SK-N-SH treated with all-trans-retinoic acid at 6 μM for 48 hours (cell line): Measurements from ENCODE around the gene OR51B4.

ENCODE experiments used
- ATAC-seq: fragments of 200-7000 bp; cut with Tn5 transposase; 3 replicates; pipeline ENCODE4 v1.9.1; 2020; ENCODE audit warnings: mild to moderate bottlenecking, moderate library complexity
- BACH2 ChIP-seq: fragments of 250-450 bp; sonication (Bioruptor Pico); IDR thresholded peaks from 2 replicates; pipeline ENCODE4 v1.9.0; 2021; ENCODE audit warnings: mild to moderate bottlenecking, borderline replicate concordance
- CREB5 ChIP-seq: fragments of 250-450 bp; sonication (Bioruptor Pico); IDR thresholded peaks from 2 replicates; pipeline ENCODE4 v1.5.1; 2020; ENCODE audit warnings: low read depth, mild to moderate bottlenecking, moderate library complexity
- CSDC2 ChIP-seq: fragments of 250-450 bp; sonication (Bioruptor Pico); IDR thresholded peaks from 2 replicates; pipeline ENCODE4 v1.5.0; 2020; ENCODE audit warnings: mild to moderate bottlenecking, moderate library complexity
- ESRRG ChIP-seq: fragments of 250-450 bp; sonication (Bioruptor Pico); IDR thresholded peaks from 2 replicates; pipeline ENCODE4 v1.6.1; 2021; ENCODE audit warnings: mild to moderate bottlenecking
- GLIS3 ChIP-seq: fragments of 250-450 bp; sonication (Bioruptor Pico); IDR thresholded peaks from 2 replicates; pipeline ENCODE4 v1.5.0; 2020; ENCODE audit warnings: mild to moderate bottlenecking, moderate library complexity
- ISL1 ChIP-seq: fragments of 250-450 bp; sonication (Bioruptor Pico); IDR thresholded peaks from 2 replicates; pipeline ENCODE4 v2.1.2; 2022; ENCODE audit warnings: mild to moderate bottlenecking, moderate library complexity
- PPARA ChIP-seq: fragments of 250-450 bp; sonication (Bioruptor Pico); IDR thresholded peaks from 2 replicates; pipeline ENCODE4 v1.5.0; 2020; ENCODE audit warnings: mild to moderate bottlenecking, borderline replicate concordance
- RARB ChIP-seq: fragments of 250-450 bp; sonication (Bioruptor Pico); IDR thresholded peaks from 2 replicates; pipeline ENCODE4 v1.8.0; 2021; ENCODE audit warnings: mild to moderate bottlenecking, moderate library complexity
- SNAI2 ChIP-seq: fragments of 250-450 bp; sonication (Bioruptor Pico); IDR thresholded peaks from 2 replicates; pipeline ENCODE4 v1.5.0; 2020; ENCODE audit warnings: mild to moderate bottlenecking, moderate library complexity
- ZC3H10 ChIP-seq: fragments of 250-450 bp; sonication (Bioruptor Pico); IDR thresholded peaks from 2 replicates; pipeline ENCODE4 v1.5.1; 2021; ENCODE audit warnings: mild to moderate bottlenecking, moderate library complexity
- ZFP3 ChIP-seq: fragments of 250-450 bp; sonication (Bioruptor Pico); IDR thresholded peaks from 2 replicates; pipeline ENCODE4 v1.5.0; 2020; ENCODE audit warnings: mild to moderate bottlenecking, moderate library complexity
- ZFP30 ChIP-seq: fragments of 450-650 bp; formaldehyde crosslinking; IDR thresholded peaks from 2 replicates; pipeline ENCODE4 v1.5.0; 2022; ENCODE audit warnings: mild to moderate bottlenecking, moderate library complexity
- ZNF565 ChIP-seq: fragments of 450-650 bp; formaldehyde crosslinking; conservative IDR thresholded peaks from 2 replicates; pipeline ENCODE4 v1.5.0; 2020; ENCODE audit warnings: low read depth, mild to moderate bottlenecking, moderate library complexity
- TF ChIP-seq, protein P1 (sequence below): fragments of 250-450 bp; sonication (Bioruptor Pico); IDR thresholded peaks from 2 replicates; pipeline ENCODE4 v1.5.1; 2021; ENCODE audit warnings: mild to moderate bottlenecking, moderate library complexity
- TF ChIP-seq, protein P2 (sequence below): fragments of 250-450 bp; sonication (Bioruptor Pico); IDR thresholded peaks from 2 replicates; pipeline ENCODE4 v1.5.0; 2020; ENCODE audit warnings: mild to moderate bottlenecking, moderate library complexity
- TF ChIP-seq, protein P3 (sequence below): fragments of 250-450 bp; sonication (Bioruptor Pico); IDR thresholded peaks from 2 replicates; pipeline ENCODE4 v1.8.0; 2021; ENCODE audit warnings: low read depth, mild to moderate bottlenecking, moderate library complexity, borderline replicate concordance
- TF ChIP-seq, protein P4 (sequence below): fragments of 250-450 bp; sonication (Bioruptor Pico); IDR thresholded peaks from 2 replicates; pipeline ENCODE4 v1.8.0; 2020; ENCODE audit warnings: mild to moderate bottlenecking, moderate library complexity, borderline replicate concordance

OR51B4 gene

DNA sequence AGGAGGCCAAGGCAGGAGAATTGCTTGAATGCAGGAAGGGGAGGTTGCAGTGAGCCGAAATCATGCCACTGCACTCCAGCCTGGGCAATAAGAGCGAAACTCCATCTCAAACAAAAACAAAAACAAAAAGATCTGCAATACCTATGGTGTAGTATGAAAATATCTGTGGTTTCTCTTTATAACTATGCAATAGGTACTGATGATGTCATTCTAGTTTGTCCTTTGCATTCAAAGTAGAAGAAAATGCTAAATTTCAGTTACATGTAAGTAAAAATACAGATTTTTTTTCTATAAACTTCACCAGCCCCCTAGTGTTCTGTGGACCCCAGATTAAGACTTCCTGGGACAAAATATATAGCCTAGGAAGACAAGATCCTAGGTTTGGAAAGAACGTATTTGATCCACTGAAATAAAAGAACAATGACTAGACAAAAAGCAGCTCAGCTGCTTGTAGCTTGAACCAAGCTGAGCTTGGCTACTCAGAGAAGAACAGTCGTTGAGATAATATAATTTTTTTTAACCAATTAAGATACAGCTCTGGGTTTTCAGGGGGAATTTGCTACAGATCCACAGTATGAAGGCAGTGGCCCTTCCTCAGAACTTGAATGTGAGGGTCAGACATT lies 29.2 kb downstream of the OR51B4 start:
- TF ChIP-seq ISL1 (CRISPR knock-in tag) (no peak), RARB (CRISPR knock-in tag) (no peak), CSDC2 (no peak), PPARA (CRISPR knock-in tag) (no peak), ESRRG (CRISPR knock-in tag) (no peak), BACH2 (CRISPR knock-in tag) (no peak), ZC3H10 (CRISPR knock-in tag) (no peak), CREB5 (CRISPR knock-in tag) (no peak)
- TF ChIP-seq, protein P1, sequence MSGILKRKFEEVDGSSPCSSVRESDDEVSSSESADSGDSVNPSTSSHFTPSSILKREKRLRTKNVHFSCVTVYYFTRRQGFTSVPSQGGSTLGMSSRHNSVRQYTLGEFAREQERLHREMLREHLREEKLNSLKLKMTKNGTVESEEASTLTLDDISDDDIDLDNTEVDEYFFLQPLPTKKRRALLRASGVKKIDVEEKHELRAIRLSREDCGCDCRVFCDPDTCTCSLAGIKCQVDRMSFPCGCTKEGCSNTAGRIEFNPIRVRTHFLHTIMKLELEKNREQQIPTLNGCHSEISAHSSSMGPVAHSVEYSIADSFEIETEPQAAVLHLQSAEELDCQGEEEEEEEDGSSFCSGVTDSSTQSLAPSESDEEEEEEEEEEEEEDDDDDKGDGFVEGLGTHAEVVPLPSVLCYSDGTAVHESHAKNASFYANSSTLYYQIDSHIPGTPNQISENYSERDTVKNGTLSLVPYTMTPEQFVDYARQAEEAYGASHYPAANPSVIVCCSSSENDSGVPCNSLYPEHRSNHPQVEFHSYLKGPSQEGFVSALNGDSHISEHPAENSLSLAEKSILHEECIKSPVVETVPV, result no peak
- TF ChIP-seq, protein P2, sequence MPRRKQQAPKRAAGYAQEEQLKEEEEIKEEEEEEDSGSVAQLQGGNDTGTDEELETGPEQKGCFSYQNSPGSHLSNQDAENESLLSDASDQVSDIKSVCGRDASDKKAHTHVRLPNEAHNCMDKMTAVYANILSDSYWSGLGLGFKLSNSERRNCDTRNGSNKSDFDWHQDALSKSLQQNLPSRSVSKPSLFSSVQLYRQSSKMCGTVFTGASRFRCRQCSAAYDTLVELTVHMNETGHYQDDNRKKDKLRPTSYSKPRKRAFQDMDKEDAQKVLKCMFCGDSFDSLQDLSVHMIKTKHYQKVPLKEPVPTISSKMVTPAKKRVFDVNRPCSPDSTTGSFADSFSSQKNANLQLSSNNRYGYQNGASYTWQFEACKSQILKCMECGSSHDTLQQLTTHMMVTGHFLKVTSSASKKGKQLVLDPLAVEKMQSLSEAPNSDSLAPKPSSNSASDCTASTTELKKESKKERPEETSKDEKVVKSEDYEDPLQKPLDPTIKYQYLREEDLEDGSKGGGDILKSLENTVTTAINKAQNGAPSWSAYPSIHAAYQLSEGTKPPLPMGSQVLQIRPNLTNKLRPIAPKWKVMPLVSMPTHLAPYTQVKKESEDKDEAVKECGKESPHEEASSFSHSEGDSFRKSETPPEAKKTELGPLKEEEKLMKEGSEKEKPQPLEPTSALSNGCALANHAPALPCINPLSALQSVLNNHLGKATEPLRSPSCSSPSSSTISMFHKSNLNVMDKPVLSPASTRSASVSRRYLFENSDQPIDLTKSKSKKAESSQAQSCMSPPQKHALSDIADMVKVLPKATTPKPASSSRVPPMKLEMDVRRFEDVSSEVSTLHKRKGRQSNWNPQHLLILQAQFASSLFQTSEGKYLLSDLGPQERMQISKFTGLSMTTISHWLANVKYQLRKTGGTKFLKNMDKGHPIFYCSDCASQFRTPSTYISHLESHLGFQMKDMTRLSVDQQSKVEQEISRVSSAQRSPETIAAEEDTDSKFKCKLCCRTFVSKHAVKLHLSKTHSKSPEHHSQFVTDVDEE (CRISPR knock-in tag), result no peak
- TF ChIP-seq, protein P3, sequence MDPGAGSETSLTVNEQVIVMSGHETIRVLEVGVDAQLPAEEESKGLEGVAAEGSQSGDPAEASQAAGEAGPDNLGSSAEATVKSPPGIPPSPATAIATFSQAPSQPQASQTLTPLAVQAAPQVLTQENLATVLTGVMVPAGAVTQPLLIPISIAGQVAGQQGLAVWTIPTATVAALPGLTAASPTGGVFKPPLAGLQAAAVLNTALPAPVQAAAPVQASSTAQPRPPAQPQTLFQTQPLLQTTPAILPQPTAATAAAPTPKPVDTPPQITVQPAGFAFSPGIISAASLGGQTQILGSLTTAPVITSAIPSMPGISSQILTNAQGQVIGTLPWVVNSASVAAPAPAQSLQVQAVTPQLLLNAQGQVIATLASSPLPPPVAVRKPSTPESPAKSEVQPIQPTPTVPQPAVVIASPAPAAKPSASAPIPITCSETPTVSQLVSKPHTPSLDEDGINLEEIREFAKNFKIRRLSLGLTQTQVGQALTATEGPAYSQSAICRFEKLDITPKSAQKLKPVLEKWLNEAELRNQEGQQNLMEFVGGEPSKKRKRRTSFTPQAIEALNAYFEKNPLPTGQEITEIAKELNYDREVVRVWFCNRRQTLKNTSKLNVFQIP (CRISPR knock-in tag), result no peak
- no peak for ATAC-seq

GRCh38 chr11:5269715-5270147 lies 32.0 kb downstream of the OR51B4 start, which contains the start of gene HBE1:
TSS of gene HBE1 (minus strand) at chr11:5269945. CDS start at chr11:5269890, 55 bp downstream.
- no peak for ATAC-seq
- TF ChIP-seq ZC3H10 (CRISPR knock-in tag), result no peak
- TF ChIP-seq PPARA (CRISPR knock-in tag), result no peak
- no peak for TF ChIP-seq SNAI2 (CRISPR knock-in tag)
- TF ChIP-seq, protein P1, result no peak
- TF ChIP-seq, protein P4, sequence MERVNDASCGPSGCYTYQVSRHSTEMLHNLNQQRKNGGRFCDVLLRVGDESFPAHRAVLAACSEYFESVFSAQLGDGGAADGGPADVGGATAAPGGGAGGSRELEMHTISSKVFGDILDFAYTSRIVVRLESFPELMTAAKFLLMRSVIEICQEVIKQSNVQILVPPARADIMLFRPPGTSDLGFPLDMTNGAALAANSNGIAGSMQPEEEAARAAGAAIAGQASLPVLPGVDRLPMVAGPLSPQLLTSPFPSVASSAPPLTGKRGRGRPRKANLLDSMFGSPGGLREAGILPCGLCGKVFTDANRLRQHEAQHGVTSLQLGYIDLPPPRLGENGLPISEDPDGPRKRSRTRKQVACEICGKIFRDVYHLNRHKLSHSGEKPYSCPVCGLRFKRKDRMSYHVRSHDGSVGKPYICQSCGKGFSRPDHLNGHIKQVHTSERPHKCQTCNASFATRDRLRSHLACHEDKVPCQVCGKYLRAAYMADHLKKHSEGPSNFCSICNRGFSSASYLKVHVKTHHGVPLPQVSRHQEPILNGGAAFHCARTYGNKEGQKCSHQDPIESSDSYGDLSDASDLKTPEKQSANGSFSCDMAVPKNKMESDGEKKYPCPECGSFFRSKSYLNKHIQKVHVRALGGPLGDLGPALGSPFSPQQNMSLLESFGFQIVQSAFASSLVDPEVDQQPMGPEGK (CRISPR knock-in tag), result no peak
- TF ChIP-seq ZFP3 (CRISPR knock-in tag), result no peak
- no peak for TF ChIP-seq ISL1 (CRISPR knock-in tag)
- TF ChIP-seq ZNF565 (CRISPR knock-in tag), result no peak
- TF ChIP-seq, protein P2 (CRISPR knock-in tag), result no peak
- no peak for TF ChIP-seq CSDC2
- no peak for TF ChIP-seq RARB (CRISPR knock-in tag)
- no peak for TF ChIP-seq ZFP30 (CRISPR knock-in tag)
- TF ChIP-seq GLIS3 (CRISPR knock-in tag), result no peak
